Nephron (organoid): ENCODE measurements around the gene RPS8.
"Not testable (repeated sequence)": the region's sequence is repeated elsewhere in the genome, so short reads cannot be mapped to it uniquely, and the experiment has no call there.

Source experiments
- H3K27ac Mint-ChIP-seq, 3 experiments: 2 replicates each; pipeline ENCODE4 v1.8.0; 2020; ENCODE audit warnings: mixed read lengths in 3 of 3, mild to moderate bottlenecking in 2 of 3, moderate library complexity in 1 of 3
- H3K27me3 Mint-ChIP-seq: 2 replicates; pipeline ENCODE4 v1.8.0; 2021; ENCODE audit warnings: low read depth, mild to moderate bottlenecking, moderate library complexity, mixed read lengths
- H3K36me3 Mint-ChIP-seq: 2 replicates; pipeline ENCODE4 v1.8.0; 2020; ENCODE audit warnings: low read depth, mixed read lengths
- H3K4me1 Mint-ChIP-seq: 2 replicates; pipeline ENCODE4 v1.8.0; 2020; ENCODE audit warnings: mixed read lengths
- H3K4me3 Mint-ChIP-seq, 3 experiments: 2 replicates each; pipeline ENCODE4 v1.8.0; 2020; ENCODE audit warnings: mild to moderate bottlenecking in 3 of 3, mixed read lengths in 3 of 3, moderate library complexity in 2 of 3
- H3K9me3 Mint-ChIP-seq: 2 replicates; pipeline ENCODE4 v1.8.0; 2020; ENCODE audit warnings: mixed read lengths
- TF ChIP-seq, protein P1 (sequence below), 3 experiments: fragments of 200-600 bp; sonication (generic); IDR thresholded peaks; one replicate each; pipeline ENCODE4 v1.5.0; 2021; ENCODE audit warnings: antibody characterized with exemption in 3 of 3; ENCODE audit not compliant: unreplicated experiment in 3 of 3

Gene RPS8

DNA sequence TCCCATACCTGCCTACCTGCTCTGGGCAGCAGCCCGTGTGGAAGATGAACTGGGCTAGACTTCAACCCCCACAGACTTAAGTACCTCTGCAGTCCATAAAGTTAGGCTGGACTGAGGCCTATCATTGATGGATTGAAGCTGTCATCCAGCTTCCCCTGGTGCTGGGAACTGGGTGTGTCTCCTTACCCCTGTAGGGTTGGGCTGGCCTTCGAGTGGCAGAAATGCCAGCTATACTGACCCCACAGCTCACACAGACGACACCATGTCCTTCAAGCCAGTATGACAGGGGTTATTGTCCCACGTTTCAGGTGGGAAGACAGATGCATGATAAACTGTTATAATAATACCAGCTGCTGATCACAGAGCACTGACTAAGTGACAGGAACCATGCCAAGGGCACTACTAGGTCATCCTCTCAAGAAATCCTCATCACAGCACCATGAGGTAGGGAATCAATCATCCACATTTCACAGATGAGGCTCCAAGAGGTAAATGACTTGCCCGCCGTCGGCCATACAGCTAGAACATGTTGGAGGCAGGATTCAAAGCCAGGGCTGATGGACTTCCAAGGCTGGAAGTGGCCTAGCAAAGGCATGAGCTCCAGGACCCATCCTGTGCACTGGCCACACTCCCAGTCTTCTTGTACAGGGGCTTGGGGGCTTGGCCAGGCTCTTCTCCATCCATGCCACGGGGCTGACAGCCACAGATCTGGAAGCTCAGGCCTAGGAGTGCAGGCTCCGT, 12.9 kb downstream of the RPS8 start, which contains the start of gene BEST4:
Gene BEST4 (minus strand): TSS at position 51 of the 741 bp plus-strand sequence. CDS start 465 bp downstream, outside the sequence.
- H3K36me3 Mint-ChIP-seq: peaks cover 7% of the 10 kb centered on the region
- no peaks in the 10 kb centered on the region for H3K9me3 Mint-ChIP-seq
- H3K27ac Mint-ChIP-seq: no peak within 1 kb of the TSS
- H3K4me3 Mint-ChIP-seq: no peak within 1 kb of the TSS
- TF ChIP-seq, protein P1, sequence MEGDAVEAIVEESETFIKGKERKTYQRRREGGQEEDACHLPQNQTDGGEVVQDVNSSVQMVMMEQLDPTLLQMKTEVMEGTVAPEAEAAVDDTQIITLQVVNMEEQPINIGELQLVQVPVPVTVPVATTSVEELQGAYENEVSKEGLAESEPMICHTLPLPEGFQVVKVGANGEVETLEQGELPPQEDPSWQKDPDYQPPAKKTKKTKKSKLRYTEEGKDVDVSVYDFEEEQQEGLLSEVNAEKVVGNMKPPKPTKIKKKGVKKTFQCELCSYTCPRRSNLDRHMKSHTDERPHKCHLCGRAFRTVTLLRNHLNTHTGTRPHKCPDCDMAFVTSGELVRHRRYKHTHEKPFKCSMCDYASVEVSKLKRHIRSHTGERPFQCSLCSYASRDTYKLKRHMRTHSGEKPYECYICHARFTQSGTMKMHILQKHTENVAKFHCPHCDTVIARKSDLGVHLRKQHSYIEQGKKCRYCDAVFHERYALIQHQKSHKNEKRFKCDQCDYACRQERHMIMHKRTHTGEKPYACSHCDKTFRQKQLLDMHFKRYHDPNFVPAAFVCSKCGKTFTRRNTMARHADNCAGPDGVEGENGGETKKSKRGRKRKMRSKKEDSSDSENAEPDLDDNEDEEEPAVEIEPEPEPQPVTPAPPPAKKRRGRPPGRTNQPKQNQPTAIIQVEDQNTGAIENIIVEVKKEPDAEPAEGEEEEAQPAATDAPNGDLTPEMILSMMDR (IDR thresholded peaks at IDR 0.05; ENCODE audit: unreplicated experiment in 3 of 3): no peak
- H3K27me3 Mint-ChIP-seq: peaks cover 3% of the 10 kb centered on the region
- H3K4me1 Mint-ChIP-seq: peaks cover 21% of the 10 kb centered on the region

DNA sequence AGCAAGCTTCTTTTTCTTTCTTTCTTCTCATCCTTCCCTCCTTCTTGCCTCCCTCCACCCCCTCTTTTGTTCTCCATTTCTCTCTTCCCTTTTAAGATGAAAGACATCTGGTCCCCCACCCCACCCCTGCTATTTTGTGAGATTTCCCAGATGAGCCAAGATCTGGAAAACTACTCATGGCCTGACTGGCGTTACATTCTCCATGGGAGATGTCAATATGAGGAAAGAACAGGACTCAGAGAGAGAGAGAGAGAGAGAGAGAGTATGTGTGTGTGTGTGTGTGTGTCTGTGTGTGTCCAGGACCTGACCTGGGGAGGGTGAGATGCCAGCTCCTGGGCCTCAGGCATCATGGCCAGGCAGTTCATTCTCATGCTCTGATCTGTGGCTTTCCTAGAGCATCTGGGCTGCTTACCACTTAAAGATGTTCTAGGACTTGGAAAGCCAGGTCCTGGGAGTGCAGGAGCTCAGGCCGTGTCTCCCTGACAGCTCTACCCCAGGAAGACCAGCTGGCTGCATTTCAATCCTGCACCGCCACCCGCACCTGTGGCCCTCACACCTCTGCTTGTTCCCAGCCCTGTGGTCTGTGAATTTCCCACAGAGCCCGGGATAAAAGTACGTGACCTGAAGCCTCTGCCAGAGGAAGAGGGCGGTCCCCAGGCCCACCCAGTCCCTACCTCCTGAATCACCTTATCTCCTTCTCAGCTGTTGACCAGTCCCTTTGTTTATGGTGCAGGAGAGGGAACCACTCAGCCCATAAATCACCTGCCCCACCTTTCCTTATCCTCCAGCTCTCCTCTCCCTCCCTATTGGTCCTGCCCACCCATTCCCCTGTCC, 15.8 kb downstream of the RPS8 start:
- Mint-ChIP-seq H3K4me3 (no peak overlapping the region), H3K27ac (peak overlapping the region in 1 of 3 experiments; percentile 59), H3K4me1 (peaks cover 11% of the 10 kb centered on the region), H3K36me3 (no peaks in the 10 kb centered on the region), H3K9me3 (no peaks in the 10 kb centered on the region), H3K27me3 (peaks cover 3% of the 10 kb centered on the region)
- TF ChIP-seq, protein P1 (IDR thresholded peaks at IDR 0.05; ENCODE audit: unreplicated experiment in 3 of 3): no peak

DNA sequence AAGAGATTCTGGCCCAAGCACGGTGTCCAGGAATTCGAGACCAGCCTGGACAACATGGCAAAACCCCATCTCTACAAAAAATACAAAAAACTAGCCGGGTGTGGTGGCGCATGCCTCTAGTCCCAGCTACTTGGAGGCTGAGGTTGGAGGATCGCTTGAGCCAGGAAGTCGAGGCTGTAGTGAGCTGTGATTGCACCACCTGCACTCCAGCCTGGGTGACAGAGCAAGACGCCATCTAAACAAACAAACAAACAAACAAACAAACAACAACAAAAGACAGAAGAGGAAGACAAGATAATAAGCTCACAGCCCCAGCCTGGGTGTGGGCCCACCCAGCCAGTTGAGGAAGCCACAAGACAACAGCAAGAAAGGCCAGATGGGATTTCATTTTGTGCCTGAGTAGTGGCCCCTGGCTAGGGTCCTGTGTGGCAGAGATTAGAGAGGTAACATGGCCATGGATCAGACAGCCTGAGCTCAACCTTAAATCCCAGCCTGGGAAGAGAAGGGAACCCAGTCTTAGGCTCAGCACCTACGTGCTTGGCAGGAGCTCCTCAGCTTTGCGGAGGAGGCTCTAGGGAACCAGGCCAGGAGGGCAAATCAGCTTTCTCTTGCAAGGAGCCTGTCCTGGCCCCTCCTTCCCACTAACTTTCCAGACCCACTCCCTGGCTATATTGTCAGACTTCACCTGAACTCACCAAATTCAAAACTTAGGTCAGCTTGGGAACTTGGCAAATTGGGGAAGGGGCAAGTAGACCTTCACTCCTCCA, 17.6 kb downstream of the RPS8 start:
- Mint-ChIP-seq H3K27me3 (no peaks in the 10 kb centered on the region), H3K4me1 (peaks cover 11% of the 10 kb centered on the region), H3K27ac (peak overlapping the region; percentile 26 to 65 (median 57)), H3K4me3 (peak overlapping the region in 1 of 3 experiments; percentile 14), H3K9me3 (no peaks in the 10 kb centered on the region), H3K36me3 (no peaks in the 10 kb centered on the region)
- TF ChIP-seq, protein P1 (IDR thresholded peaks at IDR 0.05; ENCODE audit: unreplicated experiment in 3 of 3): no peak

DNA sequence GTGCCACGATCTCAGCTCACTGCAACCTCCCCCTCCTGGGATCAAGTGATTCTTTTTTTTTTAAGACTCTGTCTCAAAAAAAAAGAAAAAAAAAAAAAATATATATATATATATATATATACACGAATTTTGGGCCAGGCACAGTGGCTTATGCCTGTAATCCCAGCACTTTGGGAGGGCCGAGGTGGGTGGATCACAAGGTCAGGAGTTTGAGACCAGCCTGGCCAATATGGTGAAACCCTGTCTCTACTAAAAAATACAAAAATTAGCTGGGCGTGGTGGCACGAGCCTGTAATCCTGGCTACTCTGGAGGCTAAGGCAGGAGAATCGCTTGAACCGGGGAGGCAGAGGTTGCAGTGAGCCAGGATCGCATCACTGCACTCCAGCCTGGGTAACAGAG, 22.5 kb downstream of the RPS8 start:
- H3K27ac Mint-ChIP-seq, H3K27me3 Mint-ChIP-seq, H3K9me3 Mint-ChIP-seq, H3K4me3 Mint-ChIP-seq, H3K36me3 Mint-ChIP-seq: not testable (repeated sequence)
- peaks cover 27% of the 10 kb centered on the region for H3K4me1 Mint-ChIP-seq

DNA sequence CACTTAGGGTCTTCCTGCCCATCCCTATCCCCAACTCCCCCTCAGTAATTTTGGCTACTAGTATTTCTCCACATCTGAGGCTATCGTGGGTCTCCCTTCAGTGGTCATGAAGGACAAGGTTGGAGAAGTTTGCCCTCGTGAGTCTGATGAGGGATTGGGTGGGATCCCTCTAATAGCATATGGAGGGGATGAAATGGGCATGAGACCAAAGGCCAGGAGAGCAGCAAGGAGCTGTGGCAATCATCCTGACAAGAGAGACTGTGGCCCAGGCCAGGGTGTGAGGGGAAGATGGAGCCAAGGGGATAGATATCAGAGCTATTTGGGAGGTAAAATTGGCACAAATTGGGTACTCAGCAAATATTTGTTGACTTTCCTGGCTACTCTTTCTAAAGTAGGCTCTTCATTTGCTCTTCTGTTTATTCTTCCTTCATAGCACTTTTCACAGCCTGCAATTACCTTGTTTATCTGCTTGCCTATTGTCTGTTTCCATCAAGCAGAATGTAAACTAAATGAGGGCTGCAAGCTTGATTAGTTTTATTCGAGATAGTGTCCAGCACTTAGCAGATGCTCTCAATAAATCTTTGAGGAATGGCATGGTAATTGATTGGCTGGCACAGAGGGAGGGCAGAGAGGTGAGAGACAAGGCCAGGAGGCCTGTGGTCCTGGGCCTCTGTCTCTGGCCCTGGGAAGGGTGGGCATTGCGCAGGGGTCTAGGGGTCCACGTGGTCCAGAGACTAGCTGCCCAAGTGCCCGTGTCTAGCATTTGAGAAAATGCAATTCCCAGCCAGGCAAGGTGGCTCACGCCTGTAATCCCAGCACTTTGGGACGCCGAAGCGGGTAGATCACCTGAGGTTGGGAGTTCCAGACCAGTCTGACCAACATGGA, 23.4 kb downstream of the RPS8 start:
- TF ChIP-seq, protein P1 (IDR thresholded peaks at IDR 0.05; ENCODE audit: unreplicated experiment in 3 of 3): no peak
- Mint-ChIP-seq H3K9me3 (no peaks in the 10 kb centered on the region), H3K4me1 (peaks cover 27% of the 10 kb centered on the region), H3K27ac (peak overlapping the region; percentile 50 to 97 (median 90)), H3K36me3 (peaks cover 12% of the 10 kb centered on the region), H3K27me3 (no peaks in the 10 kb centered on the region), H3K4me3 (peak overlapping the region; percentile 94 to 99 (median 97))
